ENCODE data around the gene FAM81B. TPM values are rescaled to one million over a fixed set of nuclear protein-coding genes. Genes with fewer than 3 reads are reported as not detected.

FAM81B gene
- polyA plus RNA-seq, 3 donors, result not detected

DNA sequence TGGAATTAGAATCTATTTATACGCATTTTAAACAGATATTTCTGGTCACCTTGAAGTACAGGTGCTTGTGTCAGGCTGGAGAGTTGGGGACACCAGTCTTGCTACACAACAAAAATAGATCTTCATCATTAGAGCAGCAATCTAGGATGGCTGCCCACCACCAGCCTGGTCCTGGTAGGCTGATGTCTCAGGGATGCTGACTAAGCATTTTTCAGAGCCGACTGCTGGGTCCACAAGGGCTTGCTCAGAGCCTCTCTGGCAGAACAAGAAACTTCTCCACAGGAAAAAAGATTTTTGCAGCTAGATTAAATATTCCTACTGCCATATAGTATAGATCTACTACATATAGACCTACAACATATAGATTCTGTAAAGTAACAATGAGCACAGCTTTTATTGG, 12.0 kb upstream of the FAM81B start:
- Histone ChIP-seq H3K4me1 (ENCODE audit: control insufficient read depth in 1 of 2, insufficient read depth in 2 of 2, low read length in 2 of 2) (no peaks in the 10 kb centered on the region), H3K79me2 (ENCODE audit: insufficient read depth, low read length) (no peaks in the 10 kb centered on the region), H3K9ac (ENCODE audit: insufficient read depth, low read length, poor library complexity, severe bottlenecking) (no peak overlapping the region), H4K20me1 (ENCODE audit: insufficient read depth, low read length) (no peaks in the 10 kb centered on the region), H3K27me3 (ENCODE audit: control insufficient read depth in 2 of 2, insufficient read depth in 2 of 2, low read length in 2 of 2) (no peaks in the 10 kb centered on the region), H3K36me3 (replicated peaks in 1 of 2; ENCODE audit: control insufficient read depth in 1 of 2, insufficient read depth in 2 of 2, low read length in 2 of 2) (no peaks in the 10 kb centered on the region), H2AFZ (ENCODE audit: insufficient read depth, low read depth, low read length, poor library complexity, severe bottlenecking) (no peak overlapping the region), H3K4me2 (replicated peaks; ENCODE audit: extremely low read depth, low read length, poor library complexity, severe bottlenecking) (no peak overlapping the region), H3K9me3 (replicated peaks in 1 of 2; ENCODE audit: control insufficient read depth in 1 of 2, insufficient read depth in 1 of 2, low read length in 2 of 2) (peaks cover 0 to 6% of the 10 kb centered on the region in 2 donors), H3K4me3 (replicated peaks in 1 of 3; ENCODE audit: low read depth in 2 of 3, low read length in 3 of 3) (no peak overlapping the region), H3K27ac (ENCODE audit: low read depth in 1 of 2, low read length in 2 of 2) (no peak overlapping the region)
- DNase-seq, result no peak
- TF ChIP-seq, protein P1, sequence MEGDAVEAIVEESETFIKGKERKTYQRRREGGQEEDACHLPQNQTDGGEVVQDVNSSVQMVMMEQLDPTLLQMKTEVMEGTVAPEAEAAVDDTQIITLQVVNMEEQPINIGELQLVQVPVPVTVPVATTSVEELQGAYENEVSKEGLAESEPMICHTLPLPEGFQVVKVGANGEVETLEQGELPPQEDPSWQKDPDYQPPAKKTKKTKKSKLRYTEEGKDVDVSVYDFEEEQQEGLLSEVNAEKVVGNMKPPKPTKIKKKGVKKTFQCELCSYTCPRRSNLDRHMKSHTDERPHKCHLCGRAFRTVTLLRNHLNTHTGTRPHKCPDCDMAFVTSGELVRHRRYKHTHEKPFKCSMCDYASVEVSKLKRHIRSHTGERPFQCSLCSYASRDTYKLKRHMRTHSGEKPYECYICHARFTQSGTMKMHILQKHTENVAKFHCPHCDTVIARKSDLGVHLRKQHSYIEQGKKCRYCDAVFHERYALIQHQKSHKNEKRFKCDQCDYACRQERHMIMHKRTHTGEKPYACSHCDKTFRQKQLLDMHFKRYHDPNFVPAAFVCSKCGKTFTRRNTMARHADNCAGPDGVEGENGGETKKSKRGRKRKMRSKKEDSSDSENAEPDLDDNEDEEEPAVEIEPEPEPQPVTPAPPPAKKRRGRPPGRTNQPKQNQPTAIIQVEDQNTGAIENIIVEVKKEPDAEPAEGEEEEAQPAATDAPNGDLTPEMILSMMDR (IDR thresholded peaks at IDR 0.05), result no peak
- intact Hi-C loops (cut with micrococcal nuclease), result no loop called here
- H3K27me3 Mint-ChIP-seq (ENCODE audit: low read depth in 3 of 3), result peaks cover 0 to 1% (median 0%) of the 10 kb centered on the region in 3 donors
- peaks cover 1% of the 10 kb centered on the region for H3K4me1 Mint-ChIP-seq
- H3K9me3 Mint-ChIP-seq, result peaks cover 10 to 21% (median 14%) of the 10 kb centered on the region in 7 donors
- no peak overlapping the region for H3K27ac Mint-ChIP-seq
- WGBS (ENCODE audit: insufficient coverage), result no CpG with 5 or more reads among the region's 2 CpGs
- no peak overlapping the region for H3K4me3 Mint-ChIP-seq
- no peaks in the 10 kb centered on the region for H3K36me3 Mint-ChIP-seq

DNA sequence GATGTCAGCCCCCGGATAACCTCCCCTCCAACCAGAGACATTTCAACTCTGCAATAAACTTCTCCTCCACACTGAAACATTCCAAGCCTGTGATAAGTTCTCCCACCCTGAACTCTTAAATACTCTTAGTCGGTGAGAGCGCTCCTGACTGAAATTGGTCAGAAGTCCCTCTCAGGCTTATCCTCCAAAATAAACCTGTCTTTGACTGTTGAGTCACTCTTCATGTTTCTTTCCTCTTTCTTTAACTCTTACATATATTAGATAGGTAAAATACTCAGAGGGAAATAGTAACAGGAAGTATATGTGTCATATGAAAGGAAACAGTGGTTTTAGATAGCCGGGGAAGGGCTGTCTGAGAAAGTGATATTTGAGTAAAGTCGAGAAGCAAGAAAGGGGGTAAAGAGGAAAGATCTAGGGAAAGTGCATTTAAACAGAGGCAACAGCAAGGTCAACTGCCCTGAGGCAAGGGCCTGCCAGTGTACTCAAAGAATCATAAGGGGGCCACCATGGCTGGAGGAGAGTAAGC, 11.0 kb upstream of the FAM81B start:
- H3K4me2 ChIP-seq (replicated peaks; ENCODE audit: extremely low read depth, low read length, poor library complexity, severe bottlenecking), result no peak overlapping the region
- peaks cover 1% of the 10 kb centered on the region for H3K4me1 Mint-ChIP-seq
- H3K4me3 Mint-ChIP-seq, result no peak overlapping the region
- DNase-seq, result no peak
- no peaks in the 10 kb centered on the region for H3K4me1 ChIP-seq (ENCODE audit: control insufficient read depth in 1 of 2, insufficient read depth in 2 of 2, low read length in 2 of 2)
- no peak overlapping the region for H3K4me3 ChIP-seq (replicated peaks in 1 of 3; ENCODE audit: low read depth in 2 of 3, low read length in 3 of 3)
- H3K27ac Mint-ChIP-seq, result no peak overlapping the region
- H3K9me3 Mint-ChIP-seq, result peaks cover 10 to 20% (median 15%) of the 10 kb centered on the region in 7 donors
- TF ChIP-seq, protein P1 (IDR thresholded peaks at IDR 0.05), result no peak
- H3K27me3 ChIP-seq (ENCODE audit: control insufficient read depth in 2 of 2, insufficient read depth in 2 of 2, low read length in 2 of 2), result no peaks in the 10 kb centered on the region
- no peak overlapping the region for H3K27ac ChIP-seq (ENCODE audit: low read depth in 1 of 2, low read length in 2 of 2)
- H4K20me1 ChIP-seq (ENCODE audit: insufficient read depth, low read length), result no peaks in the 10 kb centered on the region
- no peaks in the 10 kb centered on the region for H3K36me3 ChIP-seq (replicated peaks in 1 of 2; ENCODE audit: control insufficient read depth in 1 of 2, insufficient read depth in 2 of 2, low read length in 2 of 2)
- H3K27me3 Mint-ChIP-seq (ENCODE audit: low read depth in 3 of 3), result peaks cover 0 to 1% (median 0%) of the 10 kb centered on the region in 3 donors
- H2AFZ ChIP-seq (ENCODE audit: insufficient read depth, low read depth, low read length, poor library complexity, severe bottlenecking), result peak overlapping the region; percentile 11
- intact Hi-C loops (cut with micrococcal nuclease), result no loop called here
- no peaks in the 10 kb centered on the region for H3K79me2 ChIP-seq (ENCODE audit: insufficient read depth, low read length)
- WGBS (ENCODE audit: insufficient coverage), result 53% methylated on average over 3 of the region's 5 CpGs
- no peak overlapping the region for H3K9ac ChIP-seq (ENCODE audit: insufficient read depth, low read length, poor library complexity, severe bottlenecking)
- no peaks in the 10 kb centered on the region for H3K36me3 Mint-ChIP-seq
- peaks cover 0 to 6% of the 10 kb centered on the region in 2 donors for H3K9me3 ChIP-seq (replicated peaks in 1 of 2; ENCODE audit: control insufficient read depth in 1 of 2, insufficient read depth in 1 of 2, low read length in 2 of 2)

All from CD14-positive monocyte (primary cell).